Lung (tissue), 12 donors: ENCODE measurements around the gene CTTNBP2. TPM values are rescaled to one million over a fixed set of nuclear protein-coding genes. Genes with fewer than 3 reads are reported as not detected.

Experiments used
- ATAC-seq: fragments of 200-7000 bp; cut with Tn5 transposase; one replicate; pipeline ENCODE4 v1.9.1; 2020; ENCODE audit warnings: moderate number of reproducible peaks; ENCODE audit not compliant: insufficient read depth, low FRiP score
- DNase-seq, 3 donors: peaks; one replicate each; pipeline ENCODE4 v3.0.0-alpha.2; 2013 to 2017
- H3K27ac ChIP-seq, 2 donors: one replicate each; pipeline ENCODE4 v1.5.1; 2013; ENCODE audit warnings: mild to moderate bottlenecking in 2 of 2, moderate library complexity in 2 of 2, control low read depth in 1 of 2, inconsistent platforms in 1 of 2, low read depth in 1 of 2, low read length in 1 of 2
- H3K27me3 ChIP-seq, 3 donors: one replicate each; pipeline ENCODE4 v1.5.1; 2013; ENCODE audit warnings: low read length in 2 of 3; ENCODE audit not compliant: control insufficient read depth in 3 of 3, insufficient read depth in 3 of 3
- H3K36me3 ChIP-seq, 4 donors: one replicate each; pipeline ENCODE4 v1.5.1; 2013; ENCODE audit warnings: low read length in 4 of 4, mild to moderate bottlenecking in 1 of 4, moderate library complexity in 1 of 4; ENCODE audit not compliant: control insufficient read depth in 4 of 4, insufficient read depth in 4 of 4
- H3K4me1 ChIP-seq, 5 donors: one replicate each; pipeline ENCODE4 v1.5.1; 2013; ENCODE audit warnings: low read length in 5 of 5, mild to moderate bottlenecking in 2 of 5, moderate library complexity in 1 of 5; ENCODE audit not compliant: control insufficient read depth in 5 of 5, insufficient read depth in 5 of 5
- H3K4me3 ChIP-seq: one replicate; pipeline ENCODE4 v1.5.1; 2013; ENCODE audit warnings: mild to moderate bottlenecking, control low read depth, moderate library complexity
- H3K9ac ChIP-seq, 2 donors: one replicate each; pipeline ENCODE4 v1.5.1; 2013; ENCODE audit warnings: low read length in 2 of 2, control low read depth in 1 of 2; ENCODE audit not compliant: insufficient read depth in 1 of 2
- H3K9me3 ChIP-seq, 4 donors: one replicate each; pipeline ENCODE4 v1.5.1; 2013; ENCODE audit warnings: low read length in 3 of 4, mild to moderate bottlenecking in 1 of 4, moderate library complexity in 1 of 4; ENCODE audit not compliant: control insufficient read depth in 4 of 4, insufficient read depth in 3 of 4
- WGBS, 2 donors: extraction: QIAGEN DNeasy Blood & Tissue Kit; methylation state at CpG; one replicate each; pipeline ENCODE4 v1.1.7; 2013; 5-methylcytosine and 5-hydroxymethylcytosine counted together
- polyA plus RNA-seq, 2 donors: library from polyadenylated mRNA; stranded (reverse); fragments of 200-250 nt; gene quantifications; one replicate each; pipeline ENCODE4 v1.2.1, GENCODE V29; 2013
- total RNA-seq, 2 donors: library from RNA; depleted of rRNA in 1 of 2; stranded (reverse); fragments of >200 nt in 1 of 2; gene quantifications; one replicate each; pipeline ENCODE4 v1.2.1, GENCODE V29; 2014 to 2021
- TF ChIP-seq, protein P1 (sequence below): IDR thresholded peaks from 2 replicates; pipeline ENCODE4 v1.5.1; 2012; ENCODE audit warnings: mild to moderate bottlenecking; ENCODE audit errors: control extremely low read depth, extremely low read depth
- donor health status: control.
- donor health status: control.
- donor health status: Bipolar disorder and iron deficiency.
- donor health status: healthy.
- donor health status: DM: yes; HTN: yes; CAD: no.

The CTTNBP2 gene
- total and polyA plus RNA-seq, 4 donors = 0.63 to 15.4 (median 2.4) TPM

GRCh38 chr7:117692338-117692737 is 180.9 kb downstream of the CTTNBP2 start:
- Histone ChIP-seq H3K36me3 (no peaks in the 10 kb centered on the region), H3K27ac (no peak overlapping the region), H3K9me3 (no peaks in the 10 kb centered on the region), H3K4me1 (no peaks in the 10 kb centered on the region), H3K9ac (no peak overlapping the region), H3K4me3 (no peak overlapping the region), H3K27me3 (no peaks in the 10 kb centered on the region)
- WGBS, 2 donors = 96 to 98% methylated on average over 7 of the region's 7 CpGs
- ATAC-seq = no peak
- no peak for DNase-seq
- TF ChIP-seq, protein P1, sequence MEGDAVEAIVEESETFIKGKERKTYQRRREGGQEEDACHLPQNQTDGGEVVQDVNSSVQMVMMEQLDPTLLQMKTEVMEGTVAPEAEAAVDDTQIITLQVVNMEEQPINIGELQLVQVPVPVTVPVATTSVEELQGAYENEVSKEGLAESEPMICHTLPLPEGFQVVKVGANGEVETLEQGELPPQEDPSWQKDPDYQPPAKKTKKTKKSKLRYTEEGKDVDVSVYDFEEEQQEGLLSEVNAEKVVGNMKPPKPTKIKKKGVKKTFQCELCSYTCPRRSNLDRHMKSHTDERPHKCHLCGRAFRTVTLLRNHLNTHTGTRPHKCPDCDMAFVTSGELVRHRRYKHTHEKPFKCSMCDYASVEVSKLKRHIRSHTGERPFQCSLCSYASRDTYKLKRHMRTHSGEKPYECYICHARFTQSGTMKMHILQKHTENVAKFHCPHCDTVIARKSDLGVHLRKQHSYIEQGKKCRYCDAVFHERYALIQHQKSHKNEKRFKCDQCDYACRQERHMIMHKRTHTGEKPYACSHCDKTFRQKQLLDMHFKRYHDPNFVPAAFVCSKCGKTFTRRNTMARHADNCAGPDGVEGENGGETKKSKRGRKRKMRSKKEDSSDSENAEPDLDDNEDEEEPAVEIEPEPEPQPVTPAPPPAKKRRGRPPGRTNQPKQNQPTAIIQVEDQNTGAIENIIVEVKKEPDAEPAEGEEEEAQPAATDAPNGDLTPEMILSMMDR = no peak

GRCh38 chr7:117690147-117690546 is 183.1 kb downstream of the CTTNBP2 start:
- TF ChIP-seq, protein P1 = no peak

DNA sequence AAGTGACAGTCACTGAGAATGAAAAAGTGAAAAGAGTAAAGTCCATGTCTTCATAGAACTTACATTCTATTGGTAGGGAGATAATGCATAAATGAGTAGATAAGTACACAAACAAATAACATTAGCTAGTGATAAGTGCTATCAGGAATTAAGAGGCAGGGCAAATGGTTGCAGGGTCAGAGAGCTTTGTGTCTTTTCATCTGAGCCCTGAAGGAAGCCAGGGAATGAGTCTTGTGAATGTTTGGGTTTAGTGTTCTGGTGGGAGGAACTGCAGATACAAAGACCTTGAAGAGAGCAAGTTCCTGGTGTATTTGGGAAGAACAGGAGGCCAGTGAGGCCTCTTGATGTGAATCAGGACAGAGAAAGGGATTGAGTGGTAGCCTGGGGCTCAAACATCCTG is 183.8 kb downstream of the CTTNBP2 start:
- H3K4me3 ChIP-seq = no peak overlapping the region
- no peak overlapping the region for H3K9ac ChIP-seq
- no peaks in the 10 kb centered on the region for H3K36me3 ChIP-seq
- DNase-seq (no peak), ATAC-seq (no peak)
- no peak overlapping the region for H3K27ac ChIP-seq
- TF ChIP-seq, protein P1 = no peak
- peaks cover 0 to 11% (median 0%) of the 10 kb centered on the region in 5 donors for H3K4me1 ChIP-seq
- H3K9me3 ChIP-seq = no peaks in the 10 kb centered on the region
- no peaks in the 10 kb centered on the region for H3K27me3 ChIP-seq

More at GRCh38 chr7:117690147-117690546, 183.1 kb downstream of the CTTNBP2 start:
- 86 to 88% methylated on average over 3 of the region's 3 CpGs for WGBS, 2 donors
- H3K27me3 ChIP-seq = no peaks in the 10 kb centered on the region
- H3K9ac ChIP-seq = no peak overlapping the region
- ATAC-seq (no peak), DNase-seq (no peak)
- no peak overlapping the region for H3K4me3 ChIP-seq
- no peak overlapping the region for H3K27ac ChIP-seq
- H3K4me1 ChIP-seq = peaks cover 0 to 11% (median 0%) of the 10 kb centered on the region in 5 donors
- no peaks in the 10 kb centered on the region for H3K9me3 ChIP-seq
- no peaks in the 10 kb centered on the region for H3K36me3 ChIP-seq

DNA sequence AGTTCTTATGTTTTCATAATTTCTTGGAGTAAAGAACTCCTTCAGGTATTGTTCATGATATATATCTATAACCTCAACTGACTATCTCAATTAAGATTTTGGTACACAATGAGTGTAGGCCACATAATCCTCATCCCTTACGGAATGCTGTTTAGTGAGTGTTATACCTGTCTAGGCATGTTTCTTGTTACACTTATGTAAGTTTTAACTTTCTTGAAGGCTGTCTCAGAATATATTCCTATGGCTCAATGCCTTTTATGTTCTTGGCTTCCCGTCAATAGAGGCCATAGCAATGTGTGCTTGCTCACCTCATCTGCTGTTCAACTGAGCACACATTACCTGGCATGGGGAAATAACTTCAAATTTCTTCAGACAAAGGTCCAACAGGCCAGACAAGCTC is 185.1 kb downstream of the CTTNBP2 start:
- Histone ChIP-seq H3K4me1 (peaks cover 0 to 11% (median 0%) of the 10 kb centered on the region in 5 donors), H3K9ac (no peak overlapping the region), H3K9me3 (no peaks in the 10 kb centered on the region), H3K4me3 (no peak overlapping the region), H3K27ac (no peak overlapping the region), H3K27me3 (no peaks in the 10 kb centered on the region), H3K36me3 (no peaks in the 10 kb centered on the region)
- DNase-seq (no peak), ATAC-seq (no peak)
- TF ChIP-seq, protein P1 = no peak
- WGBS, 2 donors = 95 to 97% methylated on average over 2 of the region's 2 CpGs
